Measurements from ENCODE around the gene ELP6.
"Not testable (repeated sequence)": the region's sequence is repeated elsewhere in the genome, so short reads cannot be mapped to it uniquely, and the experiment has no call there.

The ELP6 gene

GRCh38 chr3:47478022-47478421, 35.5 kb downstream of the ELP6 start:
- no peaks in the 10 kb centered on the region for H3K27me3 ChIP-seq
- no peak for TF ChIP-seq Cebpa-rat (IDR thresholded peaks at IDR 0.05)
- no peaks in the 10 kb centered on the region for H3K9me3 ChIP-seq (replicated peaks in 1 of 11)
- peaks cover 7 to 26% (median 21%) of the 10 kb centered on the region in 11 experiments; a peak in 19 of 22 replicates for H4K20me1 ChIP-seq
- peak overlapping the region in 2 of 11 experiments; percentile 90; a peak in 1 of 22 replicates for H3K4me2 ChIP-seq
- no peak overlapping the region for H3K4me3 ChIP-seq
- no peak overlapping the region for H3K9ac ChIP-seq
- H3K36me3 ChIP-seq: peaks cover 0 to 5% (median 0%) of the 10 kb centered on the region in 11 experiments; a peak in 1 of 22 replicates
- no peak overlapping the region for H3K27ac ChIP-seq
- H3K4me1 ChIP-seq: peaks cover 25 to 53% (median 28%) of the 10 kb centered on the region in 10 experiments

GRCh38 chr3:47476644-47477199, 36.8 kb downstream of the ELP6 start:
- Histone ChIP-seq H4K20me1 (peaks cover 7 to 38% (median 27%) of the 10 kb centered on the region in 11 experiments; a peak in 19 of 22 replicates), H3K4me1 (peaks cover 25 to 42% (median 28%) of the 10 kb centered on the region in 10 experiments), H3K9me3 (replicated peaks in 1 of 11) (peaks cover 0 to 1% (median 0%) of the 10 kb centered on the region in 11 experiments; a peak in 1 of 22 replicates), H3K27me3 (no peaks in the 10 kb centered on the region), H3K9ac (peak overlapping the region in 10 of 11 experiments; percentile 74 to 92 (median 84); a peak in 12 of 22 replicates), H3K4me3 (peak overlapping the region; percentile 62 to 99 (median 90); a peak in 11 of 20 replicates), H3K36me3 (peaks cover 0 to 6% (median under 1%) of the 10 kb centered on the region in 11 experiments; a peak in 3 of 22 replicates), H3K27ac (peak overlapping the region in 3 of 11 experiments; percentile 81 to 85 (median 85); a peak in 4 of 22 replicates), H3K4me2 (peak overlapping the region; percentile 77 to 99 (median 90))
- no peak for TF ChIP-seq Cebpa-rat (IDR thresholded peaks at IDR 0.05)

- no peak for TF ChIP-seq Cebpa-rat (IDR thresholded peaks at IDR 0.05)
- peaks cover 0 to 6% (median 2%) of the 10 kb centered on the region in 11 experiments; a peak in 7 of 22 replicates for H3K9me3 ChIP-seq (replicated peaks in 1 of 11)
- H3K4me2 ChIP-seq: peak overlapping the region; percentile 77 to 99 (median 90)
- H3K4me3 ChIP-seq: peak overlapping the region; percentile 62 to 99 (median 90)
- peak overlapping the region; percentile 52 to 87 (median 79); a peak in 21 of 22 replicates for H3K27ac ChIP-seq
- H4K20me1 ChIP-seq: peaks cover 7 to 42% (median 29%) of the 10 kb centered on the region in 11 experiments; a peak in 19 of 22 replicates
- H3K27me3 ChIP-seq: no peaks in the 10 kb centered on the region
- peaks cover 25 to 42% (median 28%) of the 10 kb centered on the region in 10 experiments for H3K4me1 ChIP-seq
- peaks cover 0 to 8% (median 3%) of the 10 kb centered on the region in 11 experiments; a peak in 5 of 22 replicates for H3K36me3 ChIP-seq
- peak overlapping the region; percentile 74 to 92 (median 85) for H3K9ac ChIP-seq
Observed at GRCh38 chr3:47476330-47476626, 37.2 kb downstream of the ELP6 start.

- Histone ChIP-seq H3K4me1 (peaks cover 25 to 42% (median 28%) of the 10 kb centered on the region in 10 experiments), H3K27ac (peak within 1 kb of the TSS; percentile 52 to 87 (median 79); a peak in 21 of 22 replicates), H3K4me3 (peak within 1 kb of the TSS; percentile 62 to 99 (median 90)), H4K20me1 (peaks cover 7 to 47% (median 34%) of the 10 kb centered on the region in 11 experiments; a peak in 19 of 22 replicates), H3K9me3 (replicated peaks in 1 of 11) (peaks cover 0 to 10% (median 5%) of the 10 kb centered on the region in 11 experiments; a peak in 12 of 22 replicates), H3K9ac (peak within 1 kb of the TSS; percentile 74 to 92 (median 85)), H3K27me3 (no peaks in the 10 kb centered on the region), H3K4me2 (peak within 1 kb of the TSS; percentile 86 to 99 (median 97)), H3K36me3 (peaks cover 0 to 13% (median 5%) of the 10 kb centered on the region in 11 experiments; a peak in 10 of 22 replicates)
- TF ChIP-seq Cebpa-rat (IDR thresholded peaks at IDR 0.05): no peak
Observed at GRCh38 chr3:47475570-47476329, 37.8 kb downstream of the ELP6 start, which contains the start of gene SCAP. SCAP (minus strand) TSS chr3:47475941; CDS start chr3:47442993, 32,948 bp downstream.

- Histone ChIP-seq H3K9me3 (replicated peaks in 1 of 11) (peaks cover 0 to 16% (median 11%) of the 10 kb centered on the region in 11 experiments; a peak in 19 of 22 replicates), H3K4me1 (peaks cover 25 to 42% (median 28%) of the 10 kb centered on the region in 10 experiments), H4K20me1 (peaks cover 10 to 54% (median 41%) of the 10 kb centered on the region in 11 experiments; a peak in 19 of 22 replicates), H3K27me3 (no peaks in the 10 kb centered on the region), H3K27ac (peak overlapping the region; percentile 19 to 87 (median 79); a peak in 21 of 22 replicates), H3K4me3 (peak overlapping the region; percentile 62 to 99 (median 90)), H3K9ac (peak overlapping the region; percentile 74 to 92 (median 85)), H3K36me3 (peaks cover 0 to 19% (median 9%) of the 10 kb centered on the region in 11 experiments; a peak in 17 of 22 replicates), H3K4me2 (peak overlapping the region; percentile 86 to 99 (median 97))
- TF ChIP-seq Cebpa-rat (IDR thresholded peaks at IDR 0.05): no peak
Observed at GRCh38 chr3:47475029-47475569, 38.4 kb downstream of the ELP6 start.

- Histone ChIP-seq H4K20me1 (peaks cover 10 to 67% (median 42%) of the 10 kb centered on the region in 11 experiments; a peak in 19 of 22 replicates), H3K27me3 (no peaks in the 10 kb centered on the region), H3K9ac (peak overlapping the region in 5 of 11 experiments; percentile 16 to 91 (median 37); a peak in 3 of 22 replicates), H3K9me3 (replicated peaks in 1 of 11) (peaks cover 11 to 33% (median 27%) of the 10 kb centered on the region in 11 experiments), H3K27ac (no peak overlapping the region), H3K4me3 (no peak overlapping the region; a peak in 2 of 20 replicates), H3K36me3 (peaks cover 0 to 33% (median 24%) of the 10 kb centered on the region in 11 experiments; a peak in 18 of 22 replicates), H3K4me1 (peaks cover 25 to 42% (median 28%) of the 10 kb centered on the region in 10 experiments), H3K4me2 (peak overlapping the region; percentile 86 to 99 (median 97); a peak in 17 of 22 replicates)
- TF ChIP-seq Cebpa-rat (IDR thresholded peaks at IDR 0.05): no peak
Observed at GRCh38 chr3:47473391-47473790, 40.1 kb downstream of the ELP6 start.

- peaks cover 10 to 85% (median 46%) of the 10 kb centered on the region in 11 experiments; a peak in 19 of 22 replicates for H4K20me1 ChIP-seq
- H3K27ac ChIP-seq: no peak overlapping the region
- TF ChIP-seq Cebpa-rat (IDR thresholded peaks at IDR 0.05): no peak
- peaks cover 0 to 62% (median 49%) of the 10 kb centered on the region in 11 experiments; a peak in 19 of 22 replicates for H3K36me3 ChIP-seq
- peaks cover 30 to 56% (median 50%) of the 10 kb centered on the region in 11 experiments for H3K9me3 ChIP-seq (replicated peaks in 1 of 11)
- no peak overlapping the region for H3K9ac ChIP-seq
- no peak overlapping the region for H3K4me2 ChIP-seq
- no peak overlapping the region for H3K4me3 ChIP-seq
- no peaks in the 10 kb centered on the region for H3K27me3 ChIP-seq
- peaks cover 14 to 31% (median 20%) of the 10 kb centered on the region in 10 experiments for H3K4me1 ChIP-seq
Observed at GRCh38 chr3:47469616-47470015, 43.9 kb downstream of the ELP6 start.

GRCh38 chr3:47468315-47468714, 45.2 kb downstream of the ELP6 start:
- Histone ChIP-seq H3K4me1 (peaks cover 2 to 29% (median 8%) of the 10 kb centered on the region in 10 experiments; a peak in 14 of 20 replicates), H3K9me3 (replicated peaks in 1 of 11) (peaks cover 30 to 56% (median 50%) of the 10 kb centered on the region in 11 experiments), H3K36me3 (peaks cover 0 to 60% (median 49%) of the 10 kb centered on the region in 11 experiments; a peak in 19 of 22 replicates), H4K20me1 (peaks cover 4 to 85% (median 39%) of the 10 kb centered on the region in 11 experiments; a peak in 18 of 22 replicates)
- H3K9ac ChIP-seq, H3K27ac ChIP-seq, H3K4me2 ChIP-seq, H3K4me3 ChIP-seq, H3K27me3 ChIP-seq: not testable (repeated sequence)
